T-cell (primary cell): ENCODE measurements around the gene NKX1-1. TPM values are rescaled to one million over a fixed set of nuclear protein-coding genes. Genes with fewer than 3 reads are reported as not detected.

Experiments used
- ATAC-seq, 4 experiments: fragments of 200-7000 bp in 3 of 4; fragments of 150-1000 bp in 1 of 4; cut with Tn5 transposase; replicated peaks in 1 of 4; 1 replicate in 3 of 4; 2 replicates in 1 of 4; pipeline ENCODE4 v1.10.0; 2021; ENCODE audit warnings: moderate library complexity in 3 of 4, mild to moderate bottlenecking in 2 of 4, moderate number of reproducible peaks in 1 of 4
- CTCF ChIA-PET, 2 donors: fragments of 300-600 bp; sonication (Branson Sonifier 250); formaldehyde crosslinking; loops; one replicate each; lab custom pipeline; 2022; ENCODE audit warnings: antibody characterized with exemption in 2 of 2; lab: Charles Lee
- POLR2A ChIA-PET, 2 donors: fragments of 300-600 bp; sonication (Branson Sonifier 250); formaldehyde crosslinking; loops; one replicate each; lab custom pipeline; 2022; ENCODE audit warnings: antibody characterized with exemption in 2 of 2; lab: Charles Lee
- DNase-seq, 35 experiments: peaks; one replicate each; pipeline versions ENCODE4 v3.0.0 to v3.0.0-alpha.2; 2013 to 2023
- H3K27ac ChIP-seq: one replicate; pipeline ENCODE4 v1.5.1; 2013; ENCODE audit warnings: low read length
- H3K27me3 ChIP-seq, 2 experiments: replicated peaks in 1 of 2; 1 replicate in 1 of 2; 2 replicates in 1 of 2; pipeline versions ENCODE4 v1.6.1 to v1.7.0; 2013; ENCODE audit warnings: low read length in 1 of 2, mixed read lengths in 1 of 2; ENCODE audit not compliant: control insufficient read depth in 2 of 2, insufficient read depth in 2 of 2; ENCODE audit errors: extremely low read depth in 1 of 2
- H3K36me3 ChIP-seq, 2 donors: 1 replicate in 1 of 2; 2 replicates in 1 of 2; pipeline versions ENCODE4 v1.6.1 to v1.7.0; 2013; ENCODE audit warnings: low read length in 1 of 2; ENCODE audit not compliant: control insufficient read depth in 2 of 2, insufficient read depth in 1 of 2; ENCODE audit errors: extremely low read depth in 1 of 2
- H3K4me1 ChIP-seq, 2 experiments: 1 replicate in 1 of 2; 2 replicates in 1 of 2; pipeline versions ENCODE4 v1.6.1 to v1.7.0; 2013; ENCODE audit warnings: low read length in 2 of 2, mixed read lengths in 1 of 2; ENCODE audit not compliant: insufficient read depth in 2 of 2, control insufficient read depth in 1 of 2; ENCODE audit errors: extremely low read depth in 1 of 2
- H3K4me3 ChIP-seq, 2 donors: 1 replicate in 1 of 2; 2 replicates in 1 of 2; pipeline versions ENCODE4 v1.5.1 to v1.7.0; 2013; ENCODE audit warnings: mild to moderate bottlenecking in 2 of 2, low read length in 1 of 2, moderate library complexity in 1 of 2; ENCODE audit not compliant: control insufficient read depth in 1 of 2; ENCODE audit errors: extremely low read depth in 1 of 2
- H3K9me3 ChIP-seq: 2 replicates; pipeline ENCODE4 v1.7.0; 2013
- H3K27ac Mint-ChIP-seq, 2 donors: one replicate each; pipeline ENCODE4 v1.8.0; 2020 to 2021; ENCODE audit warnings: mild to moderate bottlenecking in 2 of 2, mixed read lengths in 2 of 2
- H3K27me3 Mint-ChIP-seq, 2 donors: one replicate each; pipeline ENCODE4 v1.8.0; 2021 to 2022; ENCODE audit warnings: mixed read lengths in 2 of 2
- H3K36me3 Mint-ChIP-seq: one replicate; pipeline ENCODE4 v1.8.0; 2021; ENCODE audit warnings: mixed read lengths
- H3K4me1 Mint-ChIP-seq, 3 donors: one replicate each; pipeline ENCODE4 v1.8.0; 2020 to 2022; ENCODE audit warnings: mixed read lengths in 3 of 3, mild to moderate bottlenecking in 1 of 3
- H3K4me3 Mint-ChIP-seq, 3 donors: one replicate each; pipeline ENCODE4 v1.8.0; 2020 to 2022; ENCODE audit warnings: mild to moderate bottlenecking in 3 of 3, mixed read lengths in 3 of 3, moderate library complexity in 3 of 3
- H3K9me3 Mint-ChIP-seq, 3 donors: one replicate each; pipeline ENCODE4 v1.8.0; 2020 to 2022; ENCODE audit warnings: mixed read lengths in 3 of 3
- WGBS: methylation state at CpG from one replicate; pipeline ENCODE4 v1.1.5; 2013; ENCODE audit warnings: missing lambda C conversion rate; ENCODE audit not compliant: insufficient coverage; 5-methylcytosine and 5-hydroxymethylcytosine counted together
- total RNA-seq, 35 experiments: library from RNA in 6 of 35; stranded (reverse) in 6 of 35; fragments of 120-200 nt in 1 of 35; gene quantifications; one replicate each; pipeline versions ENCODE4 v1.2.1 to v1.2.4 and lab custom pipeline; 2013 to 2026

Gene NKX1-1
- total RNA-seq, 5 donors from 2014 or later (not counting 1 experiment from before 2014, with no cell fraction given) = not detected

DNA sequence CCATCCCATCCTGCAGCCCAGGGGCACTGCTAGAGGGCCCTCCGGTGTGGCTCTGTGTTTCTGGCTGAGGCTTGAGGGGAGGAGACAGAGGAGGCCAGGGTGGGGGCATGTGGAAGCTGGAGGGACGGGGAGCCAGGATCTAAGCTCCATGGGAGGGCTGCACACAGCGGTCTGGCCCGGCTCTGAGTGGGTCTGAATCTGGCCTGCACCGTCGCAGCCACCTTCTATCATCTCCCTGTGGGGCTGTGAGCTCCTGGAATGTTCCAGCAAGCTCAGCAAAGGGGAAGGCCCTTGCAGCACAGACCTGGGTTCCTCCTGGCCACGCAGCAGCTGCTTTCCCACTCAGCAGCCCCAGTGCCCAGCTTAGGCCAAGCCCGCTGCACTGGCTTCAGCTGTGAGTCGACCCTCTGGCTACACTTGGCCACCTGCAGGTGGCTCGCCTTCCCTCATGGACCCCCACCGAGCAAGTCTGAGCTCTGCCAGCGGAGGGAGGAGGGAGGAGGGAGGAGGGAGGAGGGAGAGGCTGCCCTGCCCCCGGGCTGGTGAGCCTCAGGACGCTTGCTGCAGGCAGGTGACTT lies 5.3 kb downstream of the NKX1-1 start:
- Mint-ChIP-seq H3K27ac (no peak overlapping the region), H3K36me3 (no peaks in the 10 kb centered on the region), H3K27me3 (peaks cover 4 to 38% of the 10 kb centered on the region in 2 donors), H3K4me3 (no peak overlapping the region), H3K9me3 (no peaks in the 10 kb centered on the region), H3K4me1 (peaks cover 3 to 13% (median 4%) of the 10 kb centered on the region in 3 donors)
- no peaks in the 10 kb centered on the region for H3K36me3 ChIP-seq
- H3K9me3 ChIP-seq = no peaks in the 10 kb centered on the region
- WGBS = 65% methylated on average over 8 of the region's 14 CpGs
- ChIA-PET POLR2A (no interaction called here), CTCF (no interaction called here)
- ATAC-seq (no peak), DNase-seq (peak in 1 of 35 experiments; percentile 2)
- no peak overlapping the region for H3K4me3 ChIP-seq
- peaks cover 0 to 62% of the 10 kb centered on the region in 2 experiments for H3K27me3 ChIP-seq
- no peak overlapping the region for H3K27ac ChIP-seq
- H3K4me1 ChIP-seq = peaks cover 0 to 14% of the 10 kb centered on the region in 2 experiments

DNA sequence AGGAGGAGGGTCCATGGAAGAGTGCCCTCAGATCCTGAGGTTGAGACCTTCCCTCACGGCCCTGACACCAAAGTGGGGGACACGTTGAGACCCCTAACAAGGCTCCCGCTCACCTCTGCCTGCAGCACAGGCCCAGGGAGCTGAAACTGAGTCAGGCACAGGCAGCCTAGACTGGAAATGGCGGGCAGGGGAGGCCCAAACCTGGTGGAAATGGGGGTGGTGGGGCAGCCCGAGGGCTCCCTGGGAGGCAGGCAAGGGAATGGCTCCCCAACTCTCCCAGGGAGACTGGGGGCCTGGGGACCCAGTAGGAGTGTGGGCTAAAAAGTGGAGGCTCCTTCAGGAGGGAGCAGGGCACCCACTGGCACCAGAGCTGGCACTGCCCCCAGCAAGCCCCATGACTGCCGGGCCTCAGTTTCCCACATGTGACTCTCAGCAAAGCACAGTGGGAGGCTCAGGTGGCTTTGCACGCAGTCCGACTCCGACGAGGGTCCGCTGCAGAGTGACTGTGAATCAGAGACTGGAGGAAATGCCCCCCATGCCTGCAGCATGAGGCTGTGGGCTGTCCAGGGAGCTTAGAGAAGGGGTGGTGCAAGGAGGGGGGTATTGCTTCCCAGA lies 5.9 kb downstream of the NKX1-1 start:
- ChIA-PET POLR2A (no interaction called here), CTCF (no interaction called here)
- Mint-ChIP-seq H3K36me3 (peaks cover 4% of the 10 kb centered on the region), H3K27ac (no peak overlapping the region), H3K4me1 (peaks cover 2 to 12% (median 3%) of the 10 kb centered on the region in 3 donors), H3K4me3 (no peak overlapping the region), H3K27me3 (peaks cover 2 to 37% of the 10 kb centered on the region in 2 donors), H3K9me3 (no peaks in the 10 kb centered on the region)
- Histone ChIP-seq H3K27me3 (peaks cover 0 to 57% of the 10 kb centered on the region in 2 experiments), H3K27ac (no peak overlapping the region), H3K4me3 (no peak overlapping the region), H3K36me3 (no peaks in the 10 kb centered on the region), H3K4me1 (peaks cover 0 to 12% of the 10 kb centered on the region in 2 experiments), H3K9me3 (no peaks in the 10 kb centered on the region)
- ATAC-seq = no peak
- WGBS = 86% methylated on average over 8 of the region's 11 CpGs
- DNase-seq = peak in 1 of 35 experiments; percentile 1

DNA sequence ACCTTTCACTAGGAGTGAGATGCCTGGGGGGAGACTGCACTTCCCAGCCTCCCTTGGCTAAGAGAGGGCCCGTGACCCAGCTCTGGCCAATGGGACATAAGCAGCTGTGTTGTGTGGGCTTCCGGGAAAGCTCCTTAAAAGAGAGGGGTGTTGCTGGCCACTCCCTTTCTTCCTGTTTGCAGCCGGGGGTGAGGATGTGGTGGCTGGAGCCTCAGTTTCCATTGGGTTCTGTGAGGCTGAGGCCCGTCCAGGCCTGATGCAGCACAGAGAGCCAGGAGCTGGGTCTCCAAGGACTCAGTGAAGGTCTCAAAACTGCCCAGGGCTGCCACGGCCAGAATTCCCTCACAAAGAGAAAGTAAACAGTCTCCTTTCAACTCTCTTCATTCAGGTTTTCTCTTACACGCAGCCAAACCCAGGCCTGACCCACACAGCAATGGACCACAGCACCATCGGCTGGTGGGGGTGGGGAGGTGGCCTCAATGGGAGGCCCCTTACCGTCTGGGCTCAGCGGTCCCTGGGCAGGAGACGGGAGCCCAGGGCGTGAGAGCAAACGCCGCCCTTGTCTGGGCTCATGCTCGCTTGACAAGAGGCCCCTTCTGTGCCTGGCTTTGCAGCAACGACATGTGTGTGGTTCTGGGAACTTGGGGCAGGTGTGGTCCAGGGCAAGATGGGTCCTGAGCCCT lies 6.6 kb downstream of the NKX1-1 start:
- no peaks in the 10 kb centered on the region for H3K9me3 ChIP-seq
- H3K36me3 ChIP-seq = no peaks in the 10 kb centered on the region
- 91% methylated on average over 6 of the region's 15 CpGs for WGBS
- peaks cover 4% of the 10 kb centered on the region for H3K36me3 Mint-ChIP-seq
- no peak overlapping the region for H3K4me3 ChIP-seq
- ChIA-PET CTCF (no interaction called here), POLR2A (no interaction called here)
- H3K27me3 ChIP-seq = peaks cover 0 to 50% of the 10 kb centered on the region in 2 experiments
- H3K9me3 Mint-ChIP-seq = no peaks in the 10 kb centered on the region
- H3K4me3 Mint-ChIP-seq = no peak overlapping the region
- DNase-seq (peak in 1 of 35 experiments; percentile 1), ATAC-seq (no peak)
- H3K27me3 Mint-ChIP-seq = peaks cover 0 to 30% of the 10 kb centered on the region in 2 donors
- no peak overlapping the region for H3K27ac Mint-ChIP-seq
- H3K4me1 ChIP-seq = peaks cover 0 to 10% of the 10 kb centered on the region in 2 experiments
- no peak overlapping the region for H3K27ac ChIP-seq
- peaks cover 0 to 9% (median 0%) of the 10 kb centered on the region in 3 donors for H3K4me1 Mint-ChIP-seq

DNA sequence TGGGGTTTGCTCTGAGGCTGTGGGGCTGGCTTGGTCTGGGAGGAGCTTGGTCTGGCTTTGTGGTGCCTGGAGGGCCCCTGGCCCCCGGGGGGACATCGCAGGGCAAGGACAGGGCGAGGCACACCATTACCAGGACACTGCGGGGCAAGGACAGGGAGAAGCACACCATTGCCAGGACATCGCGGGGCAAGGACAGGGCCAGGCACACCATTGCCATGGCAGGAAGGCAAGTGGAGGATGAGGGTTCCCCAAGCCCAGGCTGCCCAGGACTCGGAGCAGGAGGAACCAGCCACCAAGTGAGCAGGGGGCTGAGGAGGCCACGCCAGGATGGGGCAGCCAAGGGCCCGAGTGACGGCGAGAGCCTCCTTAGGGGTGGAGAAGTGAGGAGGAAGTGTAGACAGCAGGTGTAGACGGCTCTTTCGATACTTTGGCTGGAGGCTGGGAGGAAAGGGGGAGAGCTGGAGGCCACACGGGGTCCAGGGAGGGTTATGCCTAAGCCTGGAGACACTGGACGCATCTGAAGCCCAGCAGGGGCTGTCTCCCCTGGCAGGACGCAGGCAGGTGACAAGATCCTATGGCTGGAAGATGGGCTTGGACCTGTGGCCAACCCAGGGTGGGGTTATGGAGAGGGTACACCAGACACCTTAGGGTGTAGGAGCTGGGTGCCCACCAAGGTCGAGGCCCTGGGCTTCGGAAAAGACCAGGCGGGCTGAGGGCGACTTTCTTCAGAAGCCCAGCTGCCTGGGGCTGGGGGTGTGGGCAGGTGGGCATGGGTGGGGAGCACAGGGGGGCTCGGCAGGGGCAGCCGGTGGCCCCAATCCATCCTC lies 7.3 kb downstream of the NKX1-1 start:
- POLR2A ChIA-PET = no interaction called here

DNA sequence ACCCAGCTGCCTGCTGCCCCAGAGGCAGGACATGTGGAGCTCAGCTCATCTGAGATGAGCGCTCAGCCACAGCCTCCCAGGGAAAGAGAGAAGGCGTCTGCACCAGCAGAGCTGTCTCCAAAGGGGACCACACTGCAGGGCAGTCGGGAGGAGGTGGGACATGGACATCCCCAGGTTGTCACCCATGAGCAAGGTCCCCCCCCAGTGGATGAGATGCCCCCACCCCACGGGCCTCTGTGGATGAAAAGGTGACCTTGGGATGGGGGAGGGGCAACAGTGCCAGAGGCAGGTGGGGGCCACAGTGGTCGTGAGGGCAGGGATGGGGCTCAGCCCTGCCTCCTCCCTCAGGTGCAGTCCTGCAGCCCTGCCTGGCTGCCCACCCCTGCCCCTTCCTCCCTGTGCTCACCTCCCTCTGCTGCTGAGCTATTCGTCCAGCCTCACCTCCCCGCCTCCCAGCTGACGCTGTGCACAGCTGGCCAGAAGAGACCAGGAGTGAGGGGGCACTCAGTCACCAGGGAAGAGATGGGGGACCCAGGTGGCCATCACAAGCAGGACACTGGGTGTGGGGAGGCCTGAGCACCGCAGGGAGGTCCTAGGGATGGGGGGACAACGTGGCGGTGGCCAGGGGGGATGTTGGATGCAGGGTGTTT lies 9.3 kb downstream of the NKX1-1 start:
- H3K27me3 Mint-ChIP-seq = peaks cover 0 to 19% of the 10 kb centered on the region in 2 donors
- no peak overlapping the region for H3K4me3 Mint-ChIP-seq
- peaks cover 13% of the 10 kb centered on the region for H3K36me3 Mint-ChIP-seq
- WGBS = 96% methylated on average over 4 of the region's 11 CpGs
- H3K4me3 ChIP-seq = no peak overlapping the region
- H3K9me3 ChIP-seq = no peaks in the 10 kb centered on the region
- no peaks in the 10 kb centered on the region for H3K4me1 ChIP-seq
- H3K36me3 ChIP-seq = peaks cover 0 to 4% of the 10 kb centered on the region in 2 donors
- H3K4me1 Mint-ChIP-seq = peaks cover 0 to 7% (median 0%) of the 10 kb centered on the region in 3 donors
- DNase-seq (no peak), ATAC-seq (no peak)
- CTCF ChIA-PET = no interaction called here
- POLR2A ChIA-PET = no interaction called here
- H3K27me3 ChIP-seq = peaks cover 0 to 28% of the 10 kb centered on the region in 2 experiments
- no peak overlapping the region for H3K27ac ChIP-seq
- H3K27ac Mint-ChIP-seq = no peak overlapping the region
- H3K9me3 Mint-ChIP-seq = no peaks in the 10 kb centered on the region

More for the DNA sequence above, 7.3 kb downstream of the NKX1-1 start:
- Mint-ChIP-seq H3K36me3 (peaks cover 9% of the 10 kb centered on the region), H3K27me3 (peaks cover 0 to 26% of the 10 kb centered on the region in 2 donors), H3K4me3 (no peak overlapping the region), H3K4me1 (peaks cover 0 to 9% (median 0%) of the 10 kb centered on the region in 3 donors), H3K9me3 (no peaks in the 10 kb centered on the region), H3K27ac (no peak overlapping the region)
- DNase-seq = peak in 2 of 35 experiments; percentile 3 to 23
- Histone ChIP-seq H3K36me3 (peaks cover 0 to 2% of the 10 kb centered on the region in 2 donors), H3K4me3 (no peak overlapping the region), H3K4me1 (peaks cover 0 to 5% of the 10 kb centered on the region in 2 experiments), H3K27me3 (peaks cover 0 to 43% of the 10 kb centered on the region in 2 experiments), H3K9me3 (no peaks in the 10 kb centered on the region), H3K27ac (no peak overlapping the region)
- ATAC-seq = no peak
- CTCF ChIA-PET = no interaction called here
- WGBS = 89% methylated on average over 16 of the region's 22 CpGs
